HepG2 (cell line): ENCODE data around the gene NUDT13. TPM values are rescaled to one million over a fixed set of nuclear protein-coding genes. Genes with fewer than 3 reads are reported as not detected.
A peak's percentile ranks its signal among the peaks of the same experiment; 100 is the strongest.

Experiments used
- ARNTL ChIP-seq: sonication (generic); formaldehyde crosslinking; IDR thresholded peaks from 2 replicates; pipeline ENCODE4 v1.4.0; 2020; ENCODE audit warnings: mild to moderate bottlenecking, missing genetic modification reagents
- CEBPB ChIP-seq: IDR thresholded peaks from 2 replicates; pipeline ENCODE4 v1.6.1; 2011; ENCODE audit warnings: low read depth, low read length, improper control_type of control experiment, borderline replicate concordance
- DMTF1 ChIP-seq: sonication (generic); formaldehyde crosslinking; IDR thresholded peaks from 2 replicates; pipeline ENCODE4 v1.4.0; 2020; ENCODE audit warnings: mild to moderate bottlenecking, missing genetic modification reagents
- FOSL2 ChIP-seq: sonication (generic); formaldehyde crosslinking; IDR thresholded peaks from 2 replicates; pipeline ENCODE4 v1.4.0; 2020; ENCODE audit warnings: missing genetic modification reagents
- KLF13 ChIP-seq: sonication (generic); formaldehyde crosslinking; IDR thresholded peaks from 2 replicates; pipeline ENCODE4 v1.4.0; 2020; ENCODE audit warnings: mild to moderate bottlenecking, missing genetic modification reagents
- MTA1 ChIP-seq: sonication (generic); formaldehyde crosslinking; IDR thresholded peaks from 2 replicates; pipeline ENCODE4 v1.4.0; 2020; ENCODE audit warnings: missing genetic modification reagents, mild to moderate bottlenecking, borderline replicate concordance
- NR2F2 ChIP-seq: IDR thresholded peaks from 2 replicates; pipeline ENCODE4 v1.6.1; 2012; ENCODE audit warnings: low read depth, inconsistent platforms, borderline replicate concordance
- POGZ ChIP-seq: sonication (generic); formaldehyde crosslinking; IDR thresholded peaks from 2 replicates; pipeline ENCODE4 v1.4.0; 2020; ENCODE audit warnings: mild to moderate bottlenecking, missing genetic modification reagents
- RAD21 ChIP-seq: fragments of 450-650 bp; formaldehyde crosslinking; IDR thresholded peaks from 2 replicates; pipeline ENCODE4 v1.5.0; 2020; ENCODE audit warnings: mild to moderate bottlenecking
- RARA ChIP-seq: IDR thresholded peaks from 2 replicates; pipeline ENCODE4 v1.6.1; 2016; ENCODE audit warnings: missing genetic modification reagents, missing compliant biosample characterization
- RBM22 ChIP-seq: fragments of 200-400 bp; formaldehyde crosslinking; optimal IDR thresholded peaks from 2 replicates; pipeline ENCODE3; 2017; ENCODE audit warnings: mild to moderate bottlenecking, low read length, moderate library complexity
- SAFB2 ChIP-seq: sonication (generic); formaldehyde crosslinking; IDR thresholded peaks from 2 replicates; pipeline ENCODE4 v1.5.1; 2020; ENCODE audit warnings: missing genetic modification reagents, low read depth, mild to moderate bottlenecking, borderline replicate concordance
- SMARCC2 ChIP-seq: fragments of 450-650 bp; IDR thresholded peaks from 2 replicates; pipeline ENCODE4 v1.6.1; 2017; ENCODE audit warnings: antibody characterized with exemption, mild to moderate bottlenecking
- SP5 ChIP-seq: IDR thresholded peaks from 2 replicates; pipeline ENCODE4 v1.6.1; 2016; ENCODE audit warnings: low read depth, borderline replicate concordance
- STAT5B ChIP-seq: sonication (generic); formaldehyde crosslinking; IDR thresholded peaks from 2 replicates; pipeline ENCODE4 v1.4.0; 2020; ENCODE audit warnings: missing genetic modification reagents
- ZFX ChIP-seq: sonication (generic); formaldehyde crosslinking; IDR thresholded peaks from 2 replicates; pipeline ENCODE4 v1.4.0; 2020; ENCODE audit warnings: mild to moderate bottlenecking, low read depth, missing genetic modification reagents, moderate library complexity
- ZNF24 ChIP-seq: fragments of 450-650 bp; IDR thresholded peaks from 2 replicates; pipeline ENCODE4 v1.6.1; 2017; ENCODE audit warnings: antibody characterized with exemption, mild to moderate bottlenecking
- ZNF251 ChIP-seq: sonication (generic); formaldehyde crosslinking; IDR thresholded peaks from 2 replicates; pipeline ENCODE4 v1.9.0; 2021; ENCODE audit warnings: mild to moderate bottlenecking, missing genetic modification reagents
- ZNF331 ChIP-seq: sonication (generic); formaldehyde crosslinking; IDR thresholded peaks from 2 replicates; pipeline ENCODE4 v1.4.0; 2020; ENCODE audit warnings: missing genetic modification reagents
- ZNF335 ChIP-seq: sonication (generic); formaldehyde crosslinking; IDR thresholded peaks from 2 replicates; pipeline ENCODE4 v1.4.0; 2020; ENCODE audit warnings: missing genetic modification reagents
- ZNF382 ChIP-seq: sonication (generic); formaldehyde crosslinking; IDR thresholded peaks from 2 replicates; pipeline ENCODE4 v1.5.0; 2020; ENCODE audit warnings: missing genetic modification reagents, mild to moderate bottlenecking, borderline replicate concordance
- ZNF550 ChIP-seq: sonication (generic); formaldehyde crosslinking; IDR thresholded peaks from 2 replicates; pipeline ENCODE4 v1.4.0; 2020; ENCODE audit warnings: mild to moderate bottlenecking, missing genetic modification reagents, borderline replicate concordance
- ZNF740 ChIP-seq: sonication (generic); formaldehyde crosslinking; IDR thresholded peaks from 2 replicates; pipeline ENCODE4 v1.4.0; 2020; ENCODE audit warnings: missing genetic modification reagents
- polyA plus RNA-seq, 8 experiments: library from polyadenylated mRNA; depleted of rRNA in 3 of 8; stranded (reverse) in 7 of 8; unstranded in 1 of 8; fragments of >200 nt; fragmentation: Illumina TruSeq in 4 of 8; extraction: Trizol in 4 of 8; gene quantifications; 2 replicates each; pipeline versions ENCODE4 v1.2.1 to v1.2.3, GENCODE V29; 2011 to 2016; ENCODE audit warnings: low read depth in 4 of 8, missing spikeins in 1 of 8, mixed read lengths in 1 of 8; ENCODE audit not compliant: insufficient read depth in 1 of 8
- total RNA-seq, 5 experiments: library from RNA; depleted of rRNA; stranded (reverse); fragments of >200 nt; fragmentation: Illumina TruSeq; extraction: Trizol; gene quantifications; 2 replicates each; pipeline ENCODE4 v1.2.3, GENCODE V29; 2016; ENCODE audit warnings: low read depth in 1 of 5
- TF ChIP-seq, protein P1 (sequence below): sonication (generic); formaldehyde crosslinking; IDR thresholded peaks from 2 replicates; pipeline ENCODE4 v1.8.0; 2022; ENCODE audit warnings: mild to moderate bottlenecking, missing genetic modification reagents, borderline replicate concordance
- TF ChIP-seq, protein P2 (sequence below): sonication (generic); formaldehyde crosslinking; IDR thresholded peaks from 2 replicates; pipeline ENCODE4 v1.9.0; 2021; ENCODE audit warnings: missing genetic modification reagents, borderline replicate concordance

The NUDT13 gene
- total and polyA plus RNA-seq, 2 of the 13 experiments (the other 11 are each of a cell fraction or from before 2014, with no cell fraction given) = 4.2 to 6.5 TPM

DNA sequence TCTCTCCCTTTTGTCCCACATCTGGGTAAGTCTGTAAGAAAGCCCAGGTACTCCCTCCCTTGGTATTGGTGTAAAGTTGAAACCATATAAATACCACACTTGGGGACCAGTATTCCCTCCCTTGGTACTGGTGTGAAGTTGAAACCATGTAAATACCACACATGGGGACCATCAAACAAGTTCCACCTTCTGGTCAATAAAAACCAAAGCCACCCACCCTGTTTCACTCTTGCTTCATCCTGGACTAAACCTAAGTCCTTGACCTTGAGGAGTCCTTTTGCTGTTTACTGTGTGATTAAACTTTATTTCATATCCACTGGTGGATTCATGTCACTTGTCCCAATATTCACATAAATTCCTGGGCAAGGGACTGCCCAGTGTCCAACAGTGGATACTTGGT is 22.0 kb upstream of the NUDT13 start (continued):
- TF ChIP-seq, protein P1, sequence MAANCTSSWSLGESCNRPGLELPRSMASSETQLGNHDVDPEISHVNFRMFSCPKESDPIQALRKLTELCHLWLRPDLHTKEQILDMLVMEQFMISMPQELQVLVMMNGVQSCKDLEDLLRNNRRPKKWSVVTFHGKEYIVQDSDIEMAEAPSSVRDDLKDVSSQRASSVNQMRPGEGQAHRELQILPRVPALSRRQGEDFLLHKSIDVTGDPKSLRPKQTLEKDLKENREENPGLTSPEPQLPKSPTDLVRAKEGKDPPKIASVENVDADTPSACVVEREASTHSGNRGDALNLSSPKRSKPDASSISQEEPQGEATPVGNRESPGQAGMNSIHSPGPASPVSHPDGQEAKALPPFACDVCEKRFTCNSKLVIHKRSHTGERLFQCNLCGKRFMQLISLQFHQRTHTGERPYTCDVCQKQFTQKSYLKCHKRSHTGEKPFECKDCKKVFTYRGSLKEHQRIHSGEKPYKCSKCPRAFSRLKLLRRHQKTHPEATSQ (CRISPR knock-in tag) = no peak
- TF ChIP-seq FOSL2 (CRISPR knock-in tag) (0 out of 2 replicates have a peak, but pooled peaks have one; percentile 13), ZNF335 (no peak), RAD21 (CRISPR knock-in tag) (no peak), ZFX (CRISPR knock-in tag) (no peak), RARA (CRISPR knock-in tag) (peak; percentile 86), DMTF1 (no peak), POGZ (CRISPR knock-in tag) (peak; percentile 37; the same call in 1 of the 2 replicates), ZNF24 (no peak), STAT5B (no peak), ARNTL (CRISPR knock-in tag) (no peak), MTA1 (CRISPR knock-in tag) (no peak), SMARCC2 (no peak), ZNF740 (CRISPR knock-in tag) (no peak), RBM22 (peak; percentile 42), ZNF382 (no peak), CEBPB (peak; percentile 63), SP5 (CRISPR knock-in tag) (0 out of 2 replicates have a peak, but pooled peaks have one; percentile 34), ZNF550 (CRISPR knock-in tag) (no peak), ZNF331 (CRISPR knock-in tag) (no peak), SAFB2 (no peak), NR2F2 (peak; percentile 60; the same call in 1 of the 2 replicates), ZNF251 (CRISPR knock-in tag) (no peak), KLF13 (no peak)
- TF ChIP-seq, protein P2, sequence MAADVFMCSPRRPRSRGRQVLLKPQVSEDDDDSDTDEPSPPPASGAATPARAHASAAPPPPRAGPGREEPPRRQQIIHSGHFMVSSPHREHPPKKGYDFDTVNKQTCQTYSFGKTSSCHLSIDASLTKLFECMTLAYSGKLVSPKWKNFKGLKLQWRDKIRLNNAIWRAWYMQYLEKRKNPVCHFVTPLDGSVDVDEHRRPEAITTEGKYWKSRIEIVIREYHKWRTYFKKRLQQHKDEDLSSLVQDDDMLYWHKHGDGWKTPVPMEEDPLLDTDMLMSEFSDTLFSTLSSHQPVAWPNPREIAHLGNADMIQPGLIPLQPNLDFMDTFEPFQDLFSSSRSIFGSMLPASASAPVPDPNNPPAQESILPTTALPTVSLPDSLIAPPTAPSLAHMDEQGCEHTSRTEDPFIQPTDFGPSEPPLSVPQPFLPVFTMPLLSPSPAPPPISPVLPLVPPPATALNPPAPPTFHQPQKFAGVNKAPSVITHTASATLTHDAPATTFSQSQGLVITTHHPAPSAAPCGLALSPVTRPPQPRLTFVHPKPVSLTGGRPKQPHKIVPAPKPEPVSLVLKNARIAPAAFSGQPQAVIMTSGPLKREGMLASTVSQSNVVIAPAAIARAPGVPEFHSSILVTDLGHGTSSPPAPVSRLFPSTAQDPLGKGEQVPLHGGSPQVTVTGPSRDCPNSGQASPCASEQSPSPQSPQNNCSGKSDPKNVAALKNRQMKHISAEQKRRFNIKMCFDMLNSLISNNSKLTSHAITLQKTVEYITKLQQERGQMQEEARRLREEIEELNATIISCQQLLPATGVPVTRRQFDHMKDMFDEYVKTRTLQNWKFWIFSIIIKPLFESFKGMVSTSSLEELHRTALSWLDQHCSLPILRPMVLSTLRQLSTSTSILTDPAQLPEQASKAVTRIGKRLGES (CRISPR knock-in tag) = no peak
